BJ (cell line): ENCODE measurements around the gene MYADML2. TPM values are rescaled to one million over a fixed set of nuclear protein-coding genes. Genes with fewer than 3 reads are reported as not detected.

ENCODE experiments used
- CTCF ChIA-PET: fragments of 350-600 bp; formaldehyde crosslinking; extraction: SDS; loops from one replicate; lab custom pipeline; 2021; ENCODE audit warnings: antibody characterized with exemption, inconsistent platforms; lab: Yijun Ruan, JAX
- POLR2A ChIA-PET: fragments of 300-600 bp; sonication (Branson Sonifier 250); formaldehyde crosslinking; extraction: SDS; loops from one replicate; lab custom pipeline; 2021; ENCODE audit warnings: antibody characterized with exemption; lab: Charles Lee
- DNase-seq: peaks from one replicate; pipeline ENCODE4 v3.0.0-alpha.2; 2011; ENCODE audit warnings: low read depth
- H3K27me3 ChIP-seq: 2 replicates; pipeline ENCODE4 v1.6.0; 2011; ENCODE audit warnings: low read length; ENCODE audit not compliant: control insufficient read depth, insufficient read depth
- H3K36me3 ChIP-seq: 2 replicates; pipeline ENCODE4 v1.5.1; 2011; ENCODE audit warnings: low read length; ENCODE audit not compliant: control insufficient read depth, insufficient read depth
- H3K4me3 ChIP-seq: 2 replicates; pipeline ENCODE4 v1.5.1; 2011; ENCODE audit warnings: low read depth, mild to moderate bottlenecking, control low read depth, low read length
- CTCF ChIP-seq: IDR thresholded peaks from 2 replicates; pipeline ENCODE4 v1.5.1; 2011; ENCODE audit warnings: low read depth, mild to moderate bottlenecking, control low read depth, inconsistent platforms, low read length, moderate library complexity; ENCODE audit not compliant: insufficient read depth
- polyA plus RNA-seq: library from polyadenylated mRNA; depleted of rRNA; stranded (reverse); fragments of >200 nt; gene quantifications from 2 replicates; pipeline ENCODE4 v1.2.3, GENCODE V29; 2011

MYADML2 gene
- polyA plus RNA-seq, 1 experiment: not detected

DNA sequence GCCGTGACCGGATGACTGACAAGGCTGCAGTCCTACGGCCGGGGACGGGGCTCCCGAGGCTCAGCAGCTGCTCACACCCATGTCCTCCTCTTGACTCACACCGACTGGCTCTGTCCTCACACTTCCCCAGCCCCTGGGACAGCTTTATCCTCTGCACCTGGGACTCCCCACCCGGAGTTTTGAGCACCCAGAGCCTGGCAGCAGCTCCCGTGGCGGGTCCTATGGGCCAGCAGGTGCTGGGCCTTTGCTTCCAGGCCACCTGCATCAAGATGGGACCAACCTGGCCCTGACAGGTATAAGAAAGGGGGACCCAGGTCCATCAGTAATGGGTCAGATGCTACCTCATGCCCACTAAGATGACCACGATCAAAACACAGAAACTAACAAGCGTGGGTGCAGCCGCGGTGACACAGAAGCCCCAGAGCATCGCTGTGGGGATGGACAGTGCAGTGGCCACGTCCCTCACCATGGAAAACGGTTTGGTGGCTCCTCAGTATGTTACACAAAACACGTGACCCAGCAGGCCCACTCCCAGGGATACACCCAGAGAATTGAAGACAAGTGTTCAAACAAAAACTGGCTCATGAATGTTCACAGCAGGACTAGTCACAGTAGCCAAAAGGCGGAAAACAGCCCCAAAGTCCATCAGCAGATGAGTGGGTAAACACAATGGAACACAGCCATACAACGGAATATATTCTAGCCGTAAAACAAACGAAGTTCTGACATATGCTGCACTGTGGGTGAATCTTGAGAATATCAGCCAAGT, 17.2 kb upstream of the MYADML2 start:
- Histone ChIP-seq H3K27me3 (peaks cover 16% of the 10 kb centered on the region), H3K4me3 (no peak overlapping the region), H3K36me3 (no peaks in the 10 kb centered on the region)
- ChIA-PET CTCF (interaction anchor here (2.1 to 4.1 kb wide), 2 partner anchors 57 kb away, joined by 18 to 31 read pairs; partner anchors contain the start of genes CENPX and LRRC45), POLR2A (interaction anchor here (0.7 kb wide), 1 partner anchor 105 kb away, joined by 5 read pairs; no protein-coding TSS in a partner anchor)
- TF ChIP-seq CTCF: no peak
- no peak for DNase-seq

- ChIA-PET POLR2A (no interaction called here), CTCF (interaction anchor here (0.8 to 2.1 kb wide), 3 partner anchors 24 to 58 kb away, joined by 3 to 18 read pairs (median 3); no protein-coding TSS in a partner anchor)
- Histone ChIP-seq H3K4me3 (no peak overlapping the region), H3K27me3 (peaks cover 22% of the 10 kb centered on the region), H3K36me3 (no peaks in the 10 kb centered on the region)
- TF ChIP-seq CTCF: no peak
- no peak for DNase-seq
Measured at GRCh38 chr17:81962499-81963441, 15.7 kb upstream of the MYADML2 start.

DNA sequence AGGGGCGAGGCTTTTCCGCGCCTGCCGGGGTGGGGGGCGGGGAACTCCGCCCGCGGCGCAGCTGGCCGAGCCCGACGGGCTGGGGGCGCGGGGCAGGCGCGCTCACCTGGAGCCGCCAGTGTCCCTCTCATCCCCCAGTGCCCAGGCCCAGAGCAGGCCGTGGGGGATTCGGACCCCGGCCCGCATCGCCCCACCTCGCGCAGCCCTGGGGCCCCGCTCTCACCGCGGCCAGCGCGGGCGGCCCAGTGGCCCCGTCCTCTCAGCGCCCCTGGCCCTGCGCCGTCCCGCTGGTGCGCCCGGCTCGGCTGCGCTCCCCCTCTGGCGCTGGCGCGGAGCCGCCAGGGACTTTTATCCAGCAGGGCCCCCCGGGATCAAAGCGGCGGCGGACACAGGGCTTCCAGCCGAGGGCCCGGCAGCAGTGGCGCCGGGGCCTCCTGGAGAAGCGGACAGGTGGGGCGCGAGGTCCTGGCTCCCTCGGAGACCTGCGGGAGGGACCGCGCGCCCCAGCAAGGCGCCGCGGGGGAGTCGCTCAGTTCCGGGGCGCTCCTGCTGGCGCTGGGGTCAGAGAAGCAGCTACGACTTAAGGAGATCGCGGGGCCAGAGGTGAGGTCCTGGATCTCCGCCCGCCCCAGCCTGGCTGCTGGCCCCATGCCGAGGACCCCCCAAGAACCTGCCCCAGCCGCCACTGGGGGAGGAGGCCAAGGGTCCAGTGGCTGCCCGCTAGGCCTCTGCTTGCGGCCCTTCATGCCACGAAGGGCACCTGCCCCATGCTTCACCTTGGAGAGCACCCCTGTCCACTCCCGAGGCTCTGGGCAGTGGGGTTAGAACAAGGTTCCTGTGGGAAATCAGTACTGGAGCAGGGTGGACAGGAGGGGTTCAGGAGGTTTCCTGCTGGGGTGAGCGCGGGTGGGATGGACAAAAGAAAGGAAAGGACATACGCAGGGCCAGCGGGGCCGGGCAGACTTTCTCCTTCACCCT, 14.8 kb upstream of the MYADML2 start:
- DNase-seq: no peak
- CTCF ChIA-PET: interaction anchor here (0.6 to 3.0 kb wide), 9 partner anchors 23 to 137 kb away, joined by 3 to 218 read pairs (median 15); partner anchors contain the start of genes CENPX, DCXR, FASN and LRRC45
- no peak overlapping the region for H3K4me3 ChIP-seq
- no peak for TF ChIP-seq CTCF
- no peaks in the 10 kb centered on the region for H3K36me3 ChIP-seq
- peaks cover 22% of the 10 kb centered on the region for H3K27me3 ChIP-seq
- POLR2A ChIA-PET: no interaction called here

- ChIA-PET POLR2A (no interaction called here), CTCF (interaction anchor here (0.6 to 3.0 kb wide), 14 partner anchors 7 to 137 kb away, joined by 3 to 218 read pairs (median 14); partner anchors contain the start of genes CENPX, DCXR, FASN and LRRC45)
- H3K27me3 ChIP-seq: peaks cover 22% of the 10 kb centered on the region
- peak; percentile 19; the same call in 1 of the 2 replicates for TF ChIP-seq CTCF
- no peak for DNase-seq
- H3K36me3 ChIP-seq: no peaks in the 10 kb centered on the region
- H3K4me3 ChIP-seq: no peak within 1 kb of the TSS; the same call in 1 of the 2 replicates
Measured at GRCh38 chr17:81961087-81961511, 14.1 kb upstream of the MYADML2 start, which contains the start of gene NOTUM. Gene NOTUM (minus strand): TSS chr17:81961187. CDS start chr17:81960909, 278 bp downstream.
